Measurements from ENCODE around the gene ATP4A. TPM values are rescaled to one million over a fixed set of nuclear protein-coding genes. Genes with fewer than 3 reads are reported as not detected.

ATP4A gene
- total RNA-seq, 4 donors from 2014 or later, result not detected

DNA sequence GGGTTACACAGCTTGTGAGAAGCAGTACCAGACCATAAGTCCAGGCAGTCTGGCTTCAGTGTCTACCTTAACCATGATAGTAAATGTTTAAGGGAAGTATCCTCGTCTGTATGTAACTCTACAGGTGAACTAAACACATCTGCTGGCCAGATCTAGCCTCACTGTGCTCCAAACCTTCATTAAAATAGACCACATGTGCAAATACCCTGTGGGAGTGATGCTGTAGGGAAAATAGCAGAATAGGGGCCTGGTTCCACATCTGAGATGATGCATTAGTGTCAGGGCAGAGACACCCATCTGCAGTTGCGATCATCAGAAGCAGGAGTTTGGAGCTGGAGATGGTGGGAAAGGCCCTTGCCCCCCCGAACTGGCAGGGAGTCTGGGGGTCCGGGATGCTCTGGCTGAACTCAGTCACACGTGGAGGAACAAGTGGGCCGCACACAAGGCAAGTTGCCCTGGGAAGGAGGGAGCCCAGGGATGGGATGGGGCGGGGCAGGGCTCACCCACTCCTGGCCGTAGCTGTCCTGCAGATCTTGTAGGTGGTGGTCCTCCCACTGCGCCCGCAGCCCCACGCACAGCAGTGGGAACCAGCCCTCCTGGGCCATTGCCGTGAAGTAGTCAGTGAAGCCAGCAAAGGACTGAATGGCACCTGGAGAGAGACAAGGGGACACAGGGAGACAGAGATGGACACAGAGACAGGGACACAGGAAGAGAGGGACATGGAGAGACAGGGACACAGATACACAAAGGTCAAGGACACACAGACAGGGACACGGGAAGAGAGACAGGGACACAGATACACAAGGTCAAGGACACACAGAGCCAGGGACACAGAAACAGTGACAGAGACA, 10.7 kb downstream of the ATP4A start:
- ATAC-seq (no peak), DNase-seq (no peak)
- peaks cover 0 to 8% of the 10 kb centered on the region in 2 donors for H3K4me1 ChIP-seq
- H3K9me3 ChIP-seq, result no peaks in the 10 kb centered on the region
- H3K36me3 ChIP-seq, result peaks cover 0 to under 1% of the 10 kb centered on the region in 2 donors
- intact Hi-C loops (cut with DNase I; ENCODE audit: low total_unique reads) (no loop called here), in situ Hi-C loops (cut with MboI; ENCODE audit: low sequenced_read_pairs in 4 of 4) (no loop called here)
- TF ChIP-seq, protein P1, sequence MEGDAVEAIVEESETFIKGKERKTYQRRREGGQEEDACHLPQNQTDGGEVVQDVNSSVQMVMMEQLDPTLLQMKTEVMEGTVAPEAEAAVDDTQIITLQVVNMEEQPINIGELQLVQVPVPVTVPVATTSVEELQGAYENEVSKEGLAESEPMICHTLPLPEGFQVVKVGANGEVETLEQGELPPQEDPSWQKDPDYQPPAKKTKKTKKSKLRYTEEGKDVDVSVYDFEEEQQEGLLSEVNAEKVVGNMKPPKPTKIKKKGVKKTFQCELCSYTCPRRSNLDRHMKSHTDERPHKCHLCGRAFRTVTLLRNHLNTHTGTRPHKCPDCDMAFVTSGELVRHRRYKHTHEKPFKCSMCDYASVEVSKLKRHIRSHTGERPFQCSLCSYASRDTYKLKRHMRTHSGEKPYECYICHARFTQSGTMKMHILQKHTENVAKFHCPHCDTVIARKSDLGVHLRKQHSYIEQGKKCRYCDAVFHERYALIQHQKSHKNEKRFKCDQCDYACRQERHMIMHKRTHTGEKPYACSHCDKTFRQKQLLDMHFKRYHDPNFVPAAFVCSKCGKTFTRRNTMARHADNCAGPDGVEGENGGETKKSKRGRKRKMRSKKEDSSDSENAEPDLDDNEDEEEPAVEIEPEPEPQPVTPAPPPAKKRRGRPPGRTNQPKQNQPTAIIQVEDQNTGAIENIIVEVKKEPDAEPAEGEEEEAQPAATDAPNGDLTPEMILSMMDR (IDR thresholded peaks at IDR 0.05 in 4 of 5, conservative IDR thresholded peaks at IDR 0.05 in 1 of 5), result no peak
- no peak for TF ChIP-seq POLR2A (IDR thresholded peaks at IDR 0.05)
- no peak overlapping the region for H3K4me3 ChIP-seq
- no peak overlapping the region for H3K27ac ChIP-seq
- peaks cover 0 to 2% (median under 1%) of the 10 kb centered on the region in 3 donors for H3K27me3 ChIP-seq

DNA sequence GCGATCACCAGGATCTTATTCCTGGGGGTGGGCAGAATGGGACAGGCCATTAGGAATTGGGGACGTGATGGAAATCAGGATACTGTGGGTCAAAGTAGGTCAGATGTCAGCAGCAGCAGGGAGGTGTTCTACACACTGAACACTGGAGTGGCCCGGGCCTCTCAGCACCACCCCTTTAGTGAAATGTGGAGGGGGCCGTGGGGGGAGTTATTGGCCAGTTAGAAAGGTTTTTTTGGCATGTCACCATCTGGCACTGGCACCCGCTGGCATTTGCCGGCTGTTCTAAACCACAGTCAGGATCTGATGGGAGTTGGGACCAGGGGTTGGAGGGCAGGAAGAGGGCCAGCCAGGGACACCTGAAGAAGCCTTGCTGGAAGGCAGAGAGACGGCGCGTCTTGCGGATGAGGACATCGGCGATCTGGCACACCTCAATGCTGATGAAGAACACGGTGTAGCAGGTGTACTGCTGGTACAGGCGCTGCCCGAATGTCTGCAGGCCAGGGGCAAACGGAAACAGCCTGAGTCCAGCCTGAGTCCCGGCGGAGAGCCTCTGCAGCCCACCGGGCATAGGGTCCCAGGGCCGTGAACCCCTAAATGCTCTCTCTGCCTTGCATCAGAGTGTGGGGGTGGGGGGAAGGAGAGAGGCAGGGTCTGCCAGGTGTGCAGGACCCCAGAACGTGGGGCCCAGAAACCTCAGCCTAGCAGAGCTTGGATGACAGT, 12.2 kb downstream of the ATP4A start:
- Histone ChIP-seq H3K9me3 (no peaks in the 10 kb centered on the region), H3K4me1 (peaks cover 7 to 13% of the 10 kb centered on the region in 2 donors), H3K4me3 (no peak overlapping the region), H3K27me3 (no peaks in the 10 kb centered on the region), H3K27ac (no peak overlapping the region), H3K36me3 (peaks cover 0 to 11% of the 10 kb centered on the region in 2 donors)
- ATAC-seq, result no peak
- no peak for DNase-seq
- intact Hi-C loops (cut with DNase I; ENCODE audit: low total_unique reads) (no loop called here), in situ Hi-C loops (cut with MboI; ENCODE audit: low sequenced_read_pairs in 4 of 4) (no loop called here)
- TF ChIP-seq, protein P1 (IDR thresholded peaks at IDR 0.05 in 4 of 5, conservative IDR thresholded peaks at IDR 0.05 in 1 of 5), result no peak
- no peak for TF ChIP-seq POLR2A (IDR thresholded peaks at IDR 0.05)

DNA sequence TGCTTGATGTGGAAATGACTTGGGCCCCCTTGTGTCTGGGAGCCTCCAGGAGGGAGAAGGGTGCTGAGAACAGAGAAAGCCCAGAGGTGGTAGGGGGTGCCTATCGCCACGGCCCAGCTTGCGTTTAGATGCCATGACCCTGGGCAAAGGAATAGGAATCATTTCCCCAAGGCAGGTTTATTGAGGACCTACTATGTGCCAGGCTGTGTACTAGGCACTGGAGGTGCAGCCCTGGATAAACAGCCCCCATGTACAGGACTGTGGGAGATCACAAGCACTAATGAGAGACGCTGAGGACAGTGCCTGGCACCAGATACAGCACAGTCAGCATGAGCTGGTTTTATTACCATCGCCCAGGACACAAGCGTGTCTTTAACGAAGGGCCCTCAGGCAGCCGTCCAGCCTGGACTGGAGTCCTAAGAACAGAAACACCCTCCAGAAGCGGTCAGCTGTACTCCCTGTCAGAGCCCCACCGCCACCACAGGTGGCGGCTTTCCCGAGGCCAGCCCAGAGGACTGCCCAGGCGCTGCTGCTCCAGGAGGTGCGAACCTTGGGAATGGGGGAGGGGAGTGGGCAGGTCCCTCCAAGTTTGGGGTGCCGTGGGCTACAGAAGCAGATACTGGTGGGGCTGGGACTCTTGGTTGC, 13.5 kb downstream of the ATP4A start:
- peaks cover 0 to 11% of the 10 kb centered on the region in 2 donors for H3K36me3 ChIP-seq
- no peaks in the 10 kb centered on the region for H3K27me3 ChIP-seq
- peaks cover 11 to 16% of the 10 kb centered on the region in 2 donors for H3K4me1 ChIP-seq
- no peak for DNase-seq
- H3K9me3 ChIP-seq, result no peaks in the 10 kb centered on the region
- no peak for ATAC-seq
- in situ Hi-C loops (cut with MboI; ENCODE audit: low sequenced_read_pairs in 4 of 4) (loop anchor here in 2 of 4 donors (10.0 to 25.0 kb wide), 2 partner anchors 162 to 165 kb away; partner anchors contain the start of genes KMT2B (in 2 of the 2) and ZBTB32 (in 1 of the 2)), intact Hi-C loops (cut with DNase I; ENCODE audit: low total_unique reads) (loop anchor here (1.0 kb wide), 1 partner anchor 166 kb away; no protein-coding TSS in a partner anchor)
- no peak overlapping the region for H3K27ac ChIP-seq
- no peak overlapping the region for H3K4me3 ChIP-seq
- TF ChIP-seq, protein P1 (IDR thresholded peaks at IDR 0.05 in 4 of 5, conservative IDR thresholded peaks at IDR 0.05 in 1 of 5), result no peak
- TF ChIP-seq POLR2A (IDR thresholded peaks at IDR 0.05), result no peak

DNA sequence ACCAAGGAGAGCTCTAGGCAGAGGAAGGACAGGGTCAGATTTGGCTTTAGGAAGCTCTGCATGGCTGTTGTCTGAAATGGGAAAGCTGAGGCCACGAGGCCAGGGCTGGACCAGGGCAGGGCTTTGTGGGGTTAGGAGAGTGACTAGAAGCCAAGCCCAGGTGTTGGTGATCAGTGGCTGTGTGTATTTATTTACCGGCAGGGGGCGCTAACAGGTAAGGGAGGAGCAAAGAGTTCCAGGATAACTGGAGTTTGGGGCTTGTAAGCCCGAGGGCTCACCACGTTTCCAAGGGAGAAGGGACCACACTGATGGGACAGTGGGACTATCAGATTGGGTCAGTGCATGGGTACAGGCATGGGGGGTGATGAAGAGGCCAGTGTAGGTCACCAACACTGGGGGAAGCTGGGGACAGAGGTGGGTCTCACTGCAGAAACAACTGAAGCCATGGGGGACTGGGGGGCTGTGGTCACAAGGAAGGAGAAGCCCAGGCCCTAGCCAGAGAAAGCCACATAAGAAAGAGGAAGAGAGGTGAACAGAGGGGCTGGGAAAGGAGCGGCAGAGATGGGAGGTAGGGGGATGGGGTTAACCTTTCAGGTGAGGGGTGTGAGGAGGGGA, 14.2 kb downstream of the ATP4A start:
- Histone ChIP-seq H3K27ac (no peak overlapping the region), H3K4me3 (no peak overlapping the region), H3K36me3 (peaks cover 0 to 11% of the 10 kb centered on the region in 2 donors), H3K4me1 (peaks cover 16 to 24% of the 10 kb centered on the region in 2 donors), H3K27me3 (no peaks in the 10 kb centered on the region), H3K9me3 (no peaks in the 10 kb centered on the region)
- in situ Hi-C loops (cut with MboI; ENCODE audit: low sequenced_read_pairs in 4 of 4), result loop anchor here in 2 of 4 donors (10.0 to 25.0 kb wide), 2 partner anchors 163 to 166 kb away; partner anchors contain the start of genes KMT2B (in 2 of the 2) and ZBTB32 (in 1 of the 2)
- intact Hi-C loops (cut with DNase I; ENCODE audit: low total_unique reads), result loop anchor here (1.0 kb wide), 1 partner anchor 167 kb away; no protein-coding TSS in a partner anchor
- TF ChIP-seq POLR2A (IDR thresholded peaks at IDR 0.05), result no peak
- TF ChIP-seq, protein P1 (IDR thresholded peaks at IDR 0.05 in 4 of 5, conservative IDR thresholded peaks at IDR 0.05 in 1 of 5), result peak; percentile 23 to 81 (median 74)
- peak in 1 of 2 donors; percentile 47 for DNase-seq
- peak; percentile 26 to 37 for ATAC-seq

All from gastrocnemius medialis (tissue), 4 donors.